Thymus (tissue), 11 donors: Measurements from ENCODE around the gene BMPR1B. TPM values are rescaled to one million over a fixed set of nuclear protein-coding genes. Genes with fewer than 3 reads are reported as not detected.
A peak's percentile ranks its signal among the peaks of the same experiment; 100 is the strongest.

Experiments
- DNase-seq, 9 donors: peaks; one replicate each; pipeline ENCODE4 v3.0.0-alpha.2; 2013; ENCODE audit warnings: low spot score in 9 of 9, low read depth in 6 of 9, missing footprints in 1 of 9
- H3K27ac ChIP-seq, 2 donors: one replicate each; pipeline ENCODE4 v1.5.1; 2013; ENCODE audit warnings: control low read depth in 1 of 2, low read depth in 1 of 2, low read length in 1 of 2, mild to moderate bottlenecking in 1 of 2, moderate library complexity in 1 of 2
- H3K27me3 ChIP-seq, 2 donors: one replicate each; pipeline ENCODE4 v1.5.1; 2013; ENCODE audit warnings: low read length in 1 of 2; ENCODE audit not compliant: control insufficient read depth in 2 of 2, insufficient read depth in 1 of 2
- H3K36me3 ChIP-seq, 2 donors: one replicate each; pipeline ENCODE4 v1.5.1; 2013; ENCODE audit warnings: low read length in 1 of 2, mild to moderate bottlenecking in 1 of 2, moderate library complexity in 1 of 2; ENCODE audit not compliant: control insufficient read depth in 2 of 2, insufficient read depth in 2 of 2
- H3K4me1 ChIP-seq, 2 donors: one replicate each; pipeline ENCODE4 v1.5.1; 2013; ENCODE audit warnings: low read length in 2 of 2; ENCODE audit not compliant: control insufficient read depth in 2 of 2, insufficient read depth in 2 of 2
- H3K4me3 ChIP-seq, 2 donors: one replicate each; pipeline ENCODE4 v1.5.1; 2013; ENCODE audit warnings: low read length in 2 of 2, control low read depth in 1 of 2, mild to moderate bottlenecking in 1 of 2
- H3K9me3 ChIP-seq, 2 donors: one replicate each; pipeline ENCODE4 v1.5.1; 2013; ENCODE audit warnings: low read length in 1 of 2, mild to moderate bottlenecking in 1 of 2; ENCODE audit not compliant: control insufficient read depth in 2 of 2, insufficient read depth in 1 of 2
- WGBS: extraction: QIAGEN DNeasy Blood & Tissue Kit; methylation state at CpG from one replicate; pipeline ENCODE4 v1.1.7; 2013; 5-methylcytosine and 5-hydroxymethylcytosine counted together
- polyA plus RNA-seq: library from polyadenylated mRNA; stranded (reverse); fragments of 200-250 nt; gene quantifications from one replicate; pipeline ENCODE4 v1.2.3, GENCODE V29; 2013
- total RNA-seq: library from RNA; stranded (reverse); fragments of 120-200 nt; gene quantifications from one replicate; pipeline ENCODE4 v1.2.4, GENCODE V29; 2013
- donor health status: healthy.

Gene BMPR1B
- total and polyA plus RNA-seq, 2 donors = 2.2 to 12.5 TPM

- no peaks in the 10 kb centered on the region for H3K4me1 ChIP-seq
- H3K4me3 ChIP-seq = no peak overlapping the region
- no peak overlapping the region for H3K27ac ChIP-seq
- 98% methylated on average over 7 of the region's 7 CpGs for WGBS
- no peaks in the 10 kb centered on the region for H3K9me3 ChIP-seq
- no peak for DNase-seq
- H3K27me3 ChIP-seq = no peaks in the 10 kb centered on the region
- no peaks in the 10 kb centered on the region for H3K36me3 ChIP-seq
Observed at GRCh38 chr4:94897023-94897422, 139.3 kb downstream of the BMPR1B start.

GRCh38 chr4:94905511-94905910, 147.8 kb downstream of the BMPR1B start:
- Histone ChIP-seq H3K27ac (no peak overlapping the region), H3K9me3 (no peaks in the 10 kb centered on the region), H3K27me3 (no peaks in the 10 kb centered on the region), H3K4me3 (no peak overlapping the region), H3K36me3 (no peaks in the 10 kb centered on the region), H3K4me1 (no peaks in the 10 kb centered on the region)
- no peak for DNase-seq
- WGBS = 93% methylated on average over 3 of the region's 3 CpGs

- Histone ChIP-seq H3K27ac (no peak overlapping the region), H3K4me3 (no peak overlapping the region), H3K4me1 (peaks cover 3 to 9% of the 10 kb centered on the region in 2 donors), H3K27me3 (no peaks in the 10 kb centered on the region), H3K9me3 (no peaks in the 10 kb centered on the region), H3K36me3 (no peaks in the 10 kb centered on the region)
- 98% methylated on average over 3 of the region's 3 CpGs for WGBS
- no peak for DNase-seq
Observed at GRCh38 chr4:94909645-94910044, 151.9 kb downstream of the BMPR1B start.

GRCh38 chr4:94911106-94911505, 153.4 kb downstream of the BMPR1B start:
- 93% methylated on average over 1 of the region's 1 CpG for WGBS
- no peak overlapping the region for H3K27ac ChIP-seq
- peak in 1 of 9 donors; percentile 26 for DNase-seq
- H3K4me1 ChIP-seq = peaks cover 3 to 9% of the 10 kb centered on the region in 2 donors
- no peak overlapping the region for H3K4me3 ChIP-seq
- H3K9me3 ChIP-seq = no peaks in the 10 kb centered on the region
- H3K27me3 ChIP-seq = no peaks in the 10 kb centered on the region
- H3K36me3 ChIP-seq = no peaks in the 10 kb centered on the region

- 53% methylated on average over 2 of the region's 2 CpGs for WGBS
- peak in 1 of 9 donors; percentile 29 for DNase-seq
- Histone ChIP-seq H3K36me3 (no peaks in the 10 kb centered on the region), H3K27ac (peak overlapping the region in 1 of 2 donors; percentile 26), H3K27me3 (no peaks in the 10 kb centered on the region), H3K4me3 (no peak overlapping the region), H3K9me3 (peaks cover 0 to 8% of the 10 kb centered on the region in 2 donors), H3K4me1 (peaks cover 3 to 9% of the 10 kb centered on the region in 2 donors)
Observed at GRCh38 chr4:94912606-94913005, 154.9 kb downstream of the BMPR1B start.

GRCh38 chr4:94913316-94913715, 155.6 kb downstream of the BMPR1B start:
- Histone ChIP-seq H3K9me3 (peaks cover 0 to 8% of the 10 kb centered on the region in 2 donors), H3K4me1 (peaks cover 3 to 9% of the 10 kb centered on the region in 2 donors), H3K27me3 (no peaks in the 10 kb centered on the region), H3K4me3 (no peak overlapping the region), H3K27ac (peak overlapping the region in 1 of 2 donors; percentile 52), H3K36me3 (no peaks in the 10 kb centered on the region)
- 6% methylated on average over 1 of the region's 1 CpG for WGBS
- DNase-seq = peak in 2 of 9 donors; percentile 19 to 53

GRCh38 chr4:94917146-94917545, 159.4 kb downstream of the BMPR1B start:
- Histone ChIP-seq H3K27ac (no peak overlapping the region), H3K36me3 (no peaks in the 10 kb centered on the region), H3K4me1 (peaks cover 3 to 10% of the 10 kb centered on the region in 2 donors), H3K4me3 (no peak overlapping the region), H3K9me3 (peaks cover 0 to 8% of the 10 kb centered on the region in 2 donors), H3K27me3 (no peaks in the 10 kb centered on the region)
- 95% methylated on average over 2 of the region's 2 CpGs for WGBS
- no peak for DNase-seq

- peak in 1 of 9 donors; percentile 19 for DNase-seq
- peaks cover 0 to 8% of the 10 kb centered on the region in 2 donors for H3K9me3 ChIP-seq
- 98% methylated on average over 1 of the region's 1 CpG for WGBS
- H3K36me3 ChIP-seq = no peaks in the 10 kb centered on the region
- H3K27ac ChIP-seq = no peak overlapping the region
- H3K27me3 ChIP-seq = no peaks in the 10 kb centered on the region
- no peak overlapping the region for H3K4me3 ChIP-seq
- H3K4me1 ChIP-seq = peaks cover 1 to 3% of the 10 kb centered on the region in 2 donors
Observed at GRCh38 chr4:94918543-94918942, 160.8 kb downstream of the BMPR1B start.

GRCh38 chr4:94920369-94920768, 162.6 kb downstream of the BMPR1B start:
- no peak for DNase-seq
- WGBS = 96% methylated on average over 4 of the region's 4 CpGs

More at GRCh38 chr4:94920369-94920768, 162.6 kb downstream of the BMPR1B start:
- Histone ChIP-seq H3K27me3 (no peaks in the 10 kb centered on the region), H3K36me3 (no peaks in the 10 kb centered on the region), H3K9me3 (peaks cover 0 to 8% of the 10 kb centered on the region in 2 donors), H3K27ac (no peak overlapping the region), H3K4me1 (peaks cover 0 to 2% of the 10 kb centered on the region in 2 donors), H3K4me3 (no peak overlapping the region)
